HG03175 (cell line): ENCODE data around the gene LACTB.

Experiments
- ATAC-seq: cut with Tn5 transposase; IDR thresholded peaks from one replicate; pipeline ENCODE4 v1.9.1; 2021; ENCODE audit warnings: mild to moderate bottlenecking, moderate library complexity; ENCODE audit not compliant: unreplicated experiment

The LACTB gene

DNA sequence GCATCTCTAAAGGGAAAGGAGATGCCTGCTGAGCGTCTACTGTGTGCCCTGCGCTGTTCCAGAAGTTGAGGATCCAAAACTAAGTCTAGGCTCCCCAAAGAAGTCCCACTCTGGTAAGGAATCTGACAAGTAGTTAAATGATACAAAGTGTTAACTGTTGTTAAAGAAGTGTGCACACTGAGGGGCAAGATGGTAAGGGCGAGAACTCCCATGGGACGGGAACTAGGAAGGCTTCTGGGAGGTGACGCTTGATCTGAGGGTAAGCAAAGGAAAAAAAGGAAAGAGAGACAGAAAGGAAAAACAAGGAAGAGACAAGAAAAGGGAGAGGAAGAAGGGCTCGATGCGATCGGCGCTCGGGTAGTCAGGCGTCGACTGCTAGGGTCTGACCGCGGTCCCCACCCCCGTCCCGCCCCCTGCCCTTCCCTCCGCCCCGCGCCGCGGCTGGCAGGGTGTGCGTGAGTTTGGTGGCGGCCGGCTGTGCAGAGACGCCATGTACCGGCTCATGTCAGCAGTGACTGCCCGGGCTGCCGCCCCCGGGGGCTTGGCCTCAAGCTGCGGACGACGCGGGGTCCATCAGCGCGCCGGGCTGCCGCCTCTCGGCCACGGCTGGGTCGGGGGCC is at the start of gene LACTB:
Gene LACTB (plus strand): TSS at position 480 of the 620 bp plus-strand sequence. CDS start 11 bp downstream, at position 491.
- ATAC-seq, result peak; percentile 88

- no peak for ATAC-seq
These were observed 49.5 kb upstream of the LACTB start for GRCh38 chr15:63072023-63072650.

- no peak for ATAC-seq
These were observed 48.8 kb upstream of the LACTB start for GRCh38 chr15:63072809-63073277.

GRCh38 chr15:63073497-63074172 is 48.0 kb upstream of the LACTB start:
- ATAC-seq, result no peak

- ATAC-seq, result no peak
These were observed 46.4 kb upstream of the LACTB start for GRCh38 chr15:63075015-63075983.

DNA sequence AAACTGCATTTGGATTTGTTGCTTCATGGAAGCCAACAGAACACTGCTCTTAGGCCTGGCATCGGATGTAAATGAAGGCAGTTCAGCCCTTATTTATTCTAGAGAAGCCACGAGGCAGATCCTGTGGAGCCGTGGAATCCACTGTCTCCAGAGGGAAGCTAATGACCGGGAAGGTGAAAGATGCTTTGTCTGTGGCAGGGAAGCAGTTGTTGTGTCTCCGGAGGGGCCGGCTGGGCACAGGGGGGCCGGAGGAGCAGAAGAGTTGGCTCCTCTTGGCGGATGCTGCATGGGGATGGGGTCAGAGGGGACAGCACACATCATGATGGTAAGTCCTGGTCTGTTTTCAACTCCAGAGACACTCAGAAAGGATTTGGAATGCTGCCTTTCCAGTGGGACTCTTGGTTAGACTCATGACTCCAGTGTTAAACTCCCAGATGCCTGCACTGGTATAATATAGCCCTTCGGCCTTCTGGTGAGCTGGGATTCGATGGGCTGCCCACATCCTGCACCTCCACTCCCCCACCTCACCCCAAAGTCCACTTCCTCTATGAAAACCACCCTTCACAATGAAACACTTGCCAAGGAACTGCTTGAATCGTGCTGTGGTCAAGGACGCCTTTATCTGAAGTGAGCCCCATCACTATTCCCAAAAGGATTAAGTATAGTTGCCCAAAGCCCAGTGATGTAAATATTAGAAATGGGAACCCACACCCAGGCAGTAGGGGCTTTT is 45.5 kb upstream of the LACTB start:
- ATAC-seq, result no peak

DNA sequence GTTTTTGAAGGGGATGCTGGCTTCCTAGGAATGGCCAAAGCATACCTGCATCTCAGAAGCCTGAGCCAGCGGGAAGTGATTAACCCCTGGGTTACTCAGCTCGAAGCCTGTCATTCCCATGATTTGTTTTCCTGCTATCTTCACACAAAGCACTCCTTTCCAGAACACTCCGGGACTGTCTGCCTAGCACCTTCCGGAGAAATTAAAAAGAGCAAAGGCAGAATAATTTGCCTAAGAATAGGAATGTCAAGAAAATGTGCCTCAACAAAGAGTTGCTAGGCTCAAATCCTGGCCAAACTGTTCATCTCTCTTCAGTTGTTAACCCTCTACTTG is 45.0 kb upstream of the LACTB start:
- no peak for ATAC-seq

DNA sequence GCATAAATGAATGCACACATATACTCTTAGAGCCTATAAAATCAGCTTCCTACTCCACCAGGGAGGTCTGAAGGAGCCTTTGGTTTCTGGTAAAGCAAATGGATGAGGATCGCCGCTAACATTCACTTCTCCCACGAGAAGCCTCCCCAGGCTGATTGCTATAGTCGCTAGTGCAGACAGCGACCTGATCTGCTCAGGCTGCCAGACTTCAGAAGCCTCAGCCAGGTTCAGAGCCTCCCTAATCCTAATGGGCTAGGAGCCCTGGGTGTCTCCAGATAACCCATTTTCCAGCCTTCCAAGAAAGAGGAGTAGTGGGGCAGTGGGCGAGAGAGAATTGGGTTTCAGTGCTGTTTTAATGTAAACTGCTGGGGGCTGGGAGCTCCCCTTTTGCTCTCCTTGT is 43.7 kb upstream of the LACTB start:
- ATAC-seq, result no peak

GRCh38 chr15:63079947-63080626 is 41.6 kb upstream of the LACTB start:
- no peak for ATAC-seq

GRCh38 chr15:63080634-63081250 is 40.9 kb upstream of the LACTB start:
- no peak for ATAC-seq

DNA sequence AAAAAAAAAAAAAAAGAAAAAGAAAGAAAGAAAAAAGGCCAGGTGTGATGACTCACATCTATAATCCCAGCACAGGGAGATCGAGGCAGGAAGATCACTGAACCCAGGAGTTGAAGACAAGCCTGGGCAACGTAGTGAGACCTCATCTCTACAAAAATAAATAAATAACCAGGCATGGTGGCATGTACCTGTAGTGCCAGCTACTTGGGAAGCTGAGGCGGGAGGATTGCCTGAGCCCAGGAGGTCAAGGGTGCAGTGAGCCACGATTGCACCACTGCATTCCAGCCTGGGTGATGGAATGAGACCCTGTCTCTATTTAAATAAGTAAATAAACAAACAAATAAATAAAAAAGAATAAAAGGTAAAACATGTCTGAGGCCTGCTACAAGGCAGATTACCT is 39.3 kb upstream of the LACTB start:
- ATAC-seq, result no peak

DNA sequence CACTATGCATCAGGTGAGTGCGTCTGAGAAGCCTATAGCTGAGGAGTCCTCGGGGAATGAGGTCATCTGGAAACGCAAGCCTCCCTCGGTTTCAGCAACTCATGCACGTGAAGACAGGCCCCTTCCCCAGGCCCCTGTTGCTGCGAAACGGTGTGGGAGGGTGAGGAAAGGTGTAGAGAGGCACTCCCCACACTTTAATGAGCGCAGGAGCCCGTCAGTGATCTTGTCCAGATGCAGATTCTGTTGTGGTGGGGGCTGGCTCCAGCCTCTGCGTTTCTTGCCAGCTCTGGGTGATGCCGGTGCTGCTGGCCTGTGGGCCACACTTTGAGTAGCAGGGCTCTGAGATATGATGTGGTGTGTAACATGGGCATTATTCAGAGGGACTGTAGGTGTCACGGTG is 38.6 kb upstream of the LACTB start:
- ATAC-seq, result no peak

- no peak for ATAC-seq
These were observed 38.1 kb upstream of the LACTB start for GRCh38 chr15:63083541-63083940.

DNA sequence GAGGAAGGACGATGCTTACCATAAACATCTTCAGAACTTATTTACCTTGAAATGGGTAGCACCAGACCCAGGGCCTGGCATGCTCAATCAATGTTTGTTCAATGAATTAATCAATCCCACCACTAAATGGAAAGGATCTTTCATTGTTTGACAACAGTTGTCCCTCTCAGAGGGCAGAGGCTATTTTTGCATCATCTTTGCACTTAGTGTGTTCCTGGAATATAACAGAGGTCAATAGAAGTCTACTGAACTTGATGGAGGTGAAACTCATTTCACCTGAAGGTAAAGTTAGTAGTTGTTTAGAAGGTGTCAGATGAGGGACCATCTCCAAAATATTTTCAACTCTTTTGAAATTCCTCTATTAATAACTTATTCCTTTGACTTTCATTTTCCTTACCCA is 36.9 kb upstream of the LACTB start:
- ATAC-seq, result no peak

DNA sequence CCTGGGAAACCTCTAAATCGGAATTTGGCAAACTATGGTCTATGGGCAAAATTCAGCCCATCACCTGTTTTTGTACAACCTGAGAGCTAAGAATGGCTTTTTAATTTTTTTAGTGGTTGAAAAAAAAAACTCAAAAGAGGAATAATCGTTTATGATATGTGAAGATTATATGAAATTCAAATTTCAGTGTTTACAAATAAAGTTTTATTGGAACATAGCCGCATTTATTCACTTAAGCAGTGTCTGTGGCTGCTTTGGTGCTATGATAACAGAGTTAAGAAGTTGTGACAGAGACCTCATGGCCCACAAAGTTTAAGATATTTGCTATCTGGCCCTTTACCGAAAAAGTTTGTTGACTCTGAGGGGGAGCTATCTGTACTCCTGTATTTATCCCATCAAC is 36.4 kb upstream of the LACTB start:
- ATAC-seq, result no peak

GRCh38 chr15:63086271-63086670 is 35.4 kb upstream of the LACTB start:
- no peak for ATAC-seq

DNA sequence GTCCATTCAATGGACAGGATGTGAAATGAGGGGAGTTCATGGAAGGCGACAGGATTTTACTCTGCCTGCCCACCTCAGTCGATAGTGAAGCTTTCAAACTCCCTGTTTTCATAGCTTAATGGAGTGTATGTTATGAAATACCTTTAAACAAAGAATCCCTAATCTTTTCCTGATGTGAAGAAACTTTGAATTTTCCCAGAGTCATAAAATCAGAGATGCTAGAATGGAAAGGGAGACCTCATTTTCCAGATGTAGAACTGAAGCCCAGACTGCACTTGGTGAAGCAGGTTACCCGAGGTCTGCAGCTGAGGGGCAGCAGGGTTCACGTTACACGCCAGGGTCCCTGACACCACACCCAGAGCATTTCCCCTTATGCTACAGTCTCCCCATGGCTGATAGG is 34.7 kb upstream of the LACTB start:
- ATAC-seq, result no peak

GRCh38 chr15:63088533-63089245 is 33.0 kb upstream of the LACTB start:
- no peak for ATAC-seq
